HepG2 (cell line): ENCODE measurements around the gene FBXO7.
A peak's percentile ranks its signal among the peaks of the same experiment; 100 is the strongest.

Experiments
- EZH2 ChIP-seq: conservative IDR thresholded peaks from 2 replicates; pipeline ENCODE4 v1.6.1; 2012; ENCODE audit warnings: mild to moderate bottlenecking, low read depth, low read length, moderate library complexity
- MXI1 ChIP-seq: IDR thresholded peaks from 3 replicates; pipeline ENCODE4 v1.6.1; 2012; ENCODE audit warnings: low read depth, low read length, inconsistent platforms, borderline replicate concordance
- SETDB1 ChIP-seq: sonication (generic); formaldehyde crosslinking; IDR thresholded peaks from 2 replicates; pipeline ENCODE4 v1.5.1; 2020; ENCODE audit warnings: missing genetic modification reagents, mild to moderate bottlenecking, borderline replicate concordance
- TP53 ChIP-seq: sonication (generic); formaldehyde crosslinking; conservative IDR thresholded peaks from 2 replicates; pipeline ENCODE4 v1.4.0; 2020; ENCODE audit warnings: missing genetic modification reagents
- ZBTB44 ChIP-seq: sonication (generic); formaldehyde crosslinking; IDR thresholded peaks from 2 replicates; pipeline ENCODE4 v1.4.0; 2020; ENCODE audit warnings: missing genetic modification reagents
- ZNF160 ChIP-seq: sonication (generic); formaldehyde crosslinking; IDR thresholded peaks from 2 replicates; pipeline ENCODE4 v1.8.0; 2022; ENCODE audit warnings: mild to moderate bottlenecking, inconsistent platforms, missing genetic modification reagents
- TF ChIP-seq, protein P1 (sequence below): sonication (generic); formaldehyde crosslinking; IDR thresholded peaks from 2 replicates; pipeline ENCODE4 v1.4.0; 2020; ENCODE audit warnings: missing genetic modification reagents
- TF ChIP-seq, protein P2 (sequence below): IDR thresholded peaks from 2 replicates; pipeline ENCODE4 v1.6.1; 2012; ENCODE audit warnings: low read depth, low read length, improper control_type of control experiment
- TF ChIP-seq, protein P3 (sequence below): sonication (generic); formaldehyde crosslinking; IDR thresholded peaks from 2 replicates; pipeline ENCODE4 v1.5.0; 2020; ENCODE audit warnings: mild to moderate bottlenecking, missing genetic modification reagents, moderate library complexity

- TF ChIP-seq MXI1 = no peak
- TF ChIP-seq, protein P1, sequence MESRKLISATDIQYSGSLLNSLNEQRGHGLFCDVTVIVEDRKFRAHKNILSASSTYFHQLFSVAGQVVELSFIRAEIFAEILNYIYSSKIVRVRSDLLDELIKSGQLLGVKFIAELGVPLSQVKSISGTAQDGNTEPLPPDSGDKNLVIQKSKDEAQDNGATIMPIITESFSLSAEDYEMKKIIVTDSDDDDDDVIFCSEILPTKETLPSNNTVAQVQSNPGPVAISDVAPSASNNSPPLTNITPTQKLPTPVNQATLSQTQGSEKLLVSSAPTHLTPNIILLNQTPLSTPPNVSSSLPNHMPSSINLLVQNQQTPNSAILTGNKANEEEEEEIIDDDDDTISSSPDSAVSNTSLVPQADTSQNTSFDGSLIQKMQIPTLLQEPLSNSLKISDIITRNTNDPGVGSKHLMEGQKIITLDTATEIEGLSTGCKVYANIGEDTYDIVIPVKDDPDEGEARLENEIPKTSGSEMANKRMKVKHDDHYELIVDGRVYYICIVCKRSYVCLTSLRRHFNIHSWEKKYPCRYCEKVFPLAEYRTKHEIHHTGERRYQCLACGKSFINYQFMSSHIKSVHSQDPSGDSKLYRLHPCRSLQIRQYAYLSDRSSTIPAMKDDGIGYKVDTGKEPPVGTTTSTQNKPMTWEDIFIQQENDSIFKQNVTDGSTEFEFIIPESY (CRISPR knock-in tag) = no peak
- no peak for TF ChIP-seq TP53 (CRISPR knock-in tag)
- TF ChIP-seq ZBTB44 (CRISPR knock-in tag) = no peak
- TF ChIP-seq, protein P2, sequence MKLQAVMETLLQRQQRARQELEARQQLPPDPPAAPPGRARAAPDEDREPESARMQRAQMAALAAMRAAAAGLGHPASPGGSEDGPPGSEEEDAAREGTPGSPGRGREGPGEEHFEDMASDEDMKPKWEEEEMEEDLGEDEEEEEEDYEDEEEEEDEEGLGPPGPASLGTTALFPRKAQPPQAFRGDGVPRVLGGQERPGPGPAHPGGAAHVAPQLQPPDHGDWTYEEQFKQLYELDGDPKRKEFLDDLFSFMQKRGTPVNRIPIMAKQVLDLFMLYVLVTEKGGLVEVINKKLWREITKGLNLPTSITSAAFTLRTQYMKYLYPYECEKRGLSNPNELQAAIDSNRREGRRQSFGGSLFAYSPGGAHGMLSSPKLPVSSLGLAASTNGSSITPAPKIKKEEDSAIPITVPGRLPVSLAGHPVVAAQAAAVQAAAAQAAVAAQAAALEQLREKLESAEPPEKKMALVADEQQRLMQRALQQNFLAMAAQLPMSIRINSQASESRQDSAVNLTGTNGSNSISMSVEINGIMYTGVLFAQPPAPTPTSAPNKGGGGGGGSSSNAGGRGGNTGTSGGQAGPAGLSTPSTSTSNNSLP = no peak
- TF ChIP-seq, protein P3, sequence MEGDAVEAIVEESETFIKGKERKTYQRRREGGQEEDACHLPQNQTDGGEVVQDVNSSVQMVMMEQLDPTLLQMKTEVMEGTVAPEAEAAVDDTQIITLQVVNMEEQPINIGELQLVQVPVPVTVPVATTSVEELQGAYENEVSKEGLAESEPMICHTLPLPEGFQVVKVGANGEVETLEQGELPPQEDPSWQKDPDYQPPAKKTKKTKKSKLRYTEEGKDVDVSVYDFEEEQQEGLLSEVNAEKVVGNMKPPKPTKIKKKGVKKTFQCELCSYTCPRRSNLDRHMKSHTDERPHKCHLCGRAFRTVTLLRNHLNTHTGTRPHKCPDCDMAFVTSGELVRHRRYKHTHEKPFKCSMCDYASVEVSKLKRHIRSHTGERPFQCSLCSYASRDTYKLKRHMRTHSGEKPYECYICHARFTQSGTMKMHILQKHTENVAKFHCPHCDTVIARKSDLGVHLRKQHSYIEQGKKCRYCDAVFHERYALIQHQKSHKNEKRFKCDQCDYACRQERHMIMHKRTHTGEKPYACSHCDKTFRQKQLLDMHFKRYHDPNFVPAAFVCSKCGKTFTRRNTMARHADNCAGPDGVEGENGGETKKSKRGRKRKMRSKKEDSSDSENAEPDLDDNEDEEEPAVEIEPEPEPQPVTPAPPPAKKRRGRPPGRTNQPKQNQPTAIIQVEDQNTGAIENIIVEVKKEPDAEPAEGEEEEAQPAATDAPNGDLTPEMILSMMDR (CRISPR knock-in tag) = peak; percentile 61
- TF ChIP-seq SETDB1 = no peak
- TF ChIP-seq EZH2 = no peak
- TF ChIP-seq ZNF160 (CRISPR knock-in tag) = no peak
Measured at GRCh38 chr22:32518848-32519247, 44.2 kb downstream of the FBXO7 start.
